Measurements from ENCODE around the gene SPAG6. TPM values are rescaled to one million over a fixed set of nuclear protein-coding genes. Genes with fewer than 3 reads are reported as not detected.

Gene SPAG6
- total RNA-seq, 1 donor from 2014 or later = 0.46 TPM

DNA sequence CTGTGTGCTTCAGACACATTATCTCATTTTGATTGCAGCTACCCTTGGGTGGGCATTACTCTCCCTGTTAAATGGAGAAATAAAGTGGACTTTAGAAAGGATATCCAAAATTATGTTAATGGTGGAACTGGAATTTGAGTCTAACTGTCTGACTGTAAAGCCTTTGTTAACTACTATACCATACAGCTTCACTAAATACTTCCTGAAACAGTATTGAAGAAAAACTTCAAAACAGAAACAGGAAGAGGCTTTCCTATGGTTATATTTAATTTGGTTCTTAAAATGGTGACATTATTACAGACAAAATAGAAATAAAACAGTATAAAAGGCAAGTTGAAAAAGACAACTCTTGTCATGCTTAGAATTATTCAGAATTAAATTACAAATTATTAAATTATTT is 25.0 kb downstream of the SPAG6 start:
- TF ChIP-seq, protein P1, sequence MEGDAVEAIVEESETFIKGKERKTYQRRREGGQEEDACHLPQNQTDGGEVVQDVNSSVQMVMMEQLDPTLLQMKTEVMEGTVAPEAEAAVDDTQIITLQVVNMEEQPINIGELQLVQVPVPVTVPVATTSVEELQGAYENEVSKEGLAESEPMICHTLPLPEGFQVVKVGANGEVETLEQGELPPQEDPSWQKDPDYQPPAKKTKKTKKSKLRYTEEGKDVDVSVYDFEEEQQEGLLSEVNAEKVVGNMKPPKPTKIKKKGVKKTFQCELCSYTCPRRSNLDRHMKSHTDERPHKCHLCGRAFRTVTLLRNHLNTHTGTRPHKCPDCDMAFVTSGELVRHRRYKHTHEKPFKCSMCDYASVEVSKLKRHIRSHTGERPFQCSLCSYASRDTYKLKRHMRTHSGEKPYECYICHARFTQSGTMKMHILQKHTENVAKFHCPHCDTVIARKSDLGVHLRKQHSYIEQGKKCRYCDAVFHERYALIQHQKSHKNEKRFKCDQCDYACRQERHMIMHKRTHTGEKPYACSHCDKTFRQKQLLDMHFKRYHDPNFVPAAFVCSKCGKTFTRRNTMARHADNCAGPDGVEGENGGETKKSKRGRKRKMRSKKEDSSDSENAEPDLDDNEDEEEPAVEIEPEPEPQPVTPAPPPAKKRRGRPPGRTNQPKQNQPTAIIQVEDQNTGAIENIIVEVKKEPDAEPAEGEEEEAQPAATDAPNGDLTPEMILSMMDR (IDR thresholded peaks at IDR 0.05; ENCODE audit: unreplicated experiment) = no peak
- Mint-ChIP-seq H3K36me3 (ENCODE audit: low read depth, unreplicated experiment) (no peaks in the 10 kb centered on the region), H3K4me3 (ENCODE audit: unreplicated experiment) (no peak overlapping the region), H3K9me3 (ENCODE audit: unreplicated experiment) (no peaks in the 10 kb centered on the region), H3K4me1 (ENCODE audit: unreplicated experiment) (peaks cover 6% of the 10 kb centered on the region), H3K27me3 (ENCODE audit: unreplicated experiment) (no peaks in the 10 kb centered on the region), H3K27ac (ENCODE audit: unreplicated experiment) (no peak overlapping the region)
- DNase-seq (ENCODE audit: low spot score) = no peak

DNA sequence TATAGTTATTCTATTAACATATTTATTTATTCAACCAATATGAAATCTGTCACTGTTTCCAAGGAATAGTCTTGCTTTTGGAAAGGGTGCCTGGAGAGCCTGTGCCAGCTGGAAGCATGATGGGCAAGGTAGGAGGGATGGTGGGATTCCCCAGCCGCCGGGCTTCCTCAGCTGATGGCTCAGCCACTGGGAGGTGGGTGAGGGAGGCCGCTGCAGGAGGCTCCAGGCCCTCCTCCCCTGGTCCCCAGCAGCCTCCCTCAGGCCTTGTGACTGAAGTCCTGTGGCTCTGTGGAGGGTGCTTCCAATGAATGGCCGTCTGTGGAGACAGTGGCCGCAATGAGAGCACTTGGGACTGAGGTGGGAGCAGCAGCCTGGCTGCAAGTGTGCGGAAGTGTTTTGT is 27.0 kb downstream of the SPAG6 start:
- no peak for DNase-seq (ENCODE audit: low spot score)
- Mint-ChIP-seq H3K27ac (ENCODE audit: unreplicated experiment) (no peak overlapping the region), H3K9me3 (ENCODE audit: unreplicated experiment) (no peaks in the 10 kb centered on the region), H3K4me3 (ENCODE audit: unreplicated experiment) (no peak overlapping the region), H3K36me3 (ENCODE audit: low read depth, unreplicated experiment) (no peaks in the 10 kb centered on the region), H3K27me3 (ENCODE audit: unreplicated experiment) (no peaks in the 10 kb centered on the region), H3K4me1 (ENCODE audit: unreplicated experiment) (peaks cover 6% of the 10 kb centered on the region)
- TF ChIP-seq, protein P1 (IDR thresholded peaks at IDR 0.05; ENCODE audit: unreplicated experiment) = no peak

DNA sequence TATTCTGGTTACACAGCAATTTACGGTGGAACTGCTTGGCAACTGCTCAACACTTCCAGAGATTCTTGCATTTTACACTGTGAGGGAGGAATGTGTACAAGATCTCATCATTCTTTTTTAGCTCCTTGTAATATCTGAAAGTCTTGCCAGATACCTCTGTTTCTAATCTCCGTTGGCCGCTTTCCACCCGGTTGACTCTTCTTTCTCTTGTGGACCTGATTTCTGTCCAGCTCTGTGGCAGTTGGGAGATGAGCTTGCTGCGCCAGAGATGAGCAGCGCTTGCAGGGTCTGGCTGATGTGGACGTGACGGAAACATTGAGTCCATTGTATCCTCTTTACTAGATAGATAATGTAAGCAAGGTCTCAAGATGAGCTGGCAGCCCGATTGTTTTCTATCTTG is 27.6 kb downstream of the SPAG6 start:
- Mint-ChIP-seq H3K4me3 (ENCODE audit: unreplicated experiment) (no peak overlapping the region), H3K9me3 (ENCODE audit: unreplicated experiment) (no peaks in the 10 kb centered on the region), H3K4me1 (ENCODE audit: unreplicated experiment) (peaks cover 6% of the 10 kb centered on the region), H3K27ac (ENCODE audit: unreplicated experiment) (no peak overlapping the region), H3K36me3 (ENCODE audit: low read depth, unreplicated experiment) (no peaks in the 10 kb centered on the region), H3K27me3 (ENCODE audit: unreplicated experiment) (no peaks in the 10 kb centered on the region)
- no peak for DNase-seq (ENCODE audit: low spot score)
- TF ChIP-seq, protein P1 (IDR thresholded peaks at IDR 0.05; ENCODE audit: unreplicated experiment) = no peak

DNA sequence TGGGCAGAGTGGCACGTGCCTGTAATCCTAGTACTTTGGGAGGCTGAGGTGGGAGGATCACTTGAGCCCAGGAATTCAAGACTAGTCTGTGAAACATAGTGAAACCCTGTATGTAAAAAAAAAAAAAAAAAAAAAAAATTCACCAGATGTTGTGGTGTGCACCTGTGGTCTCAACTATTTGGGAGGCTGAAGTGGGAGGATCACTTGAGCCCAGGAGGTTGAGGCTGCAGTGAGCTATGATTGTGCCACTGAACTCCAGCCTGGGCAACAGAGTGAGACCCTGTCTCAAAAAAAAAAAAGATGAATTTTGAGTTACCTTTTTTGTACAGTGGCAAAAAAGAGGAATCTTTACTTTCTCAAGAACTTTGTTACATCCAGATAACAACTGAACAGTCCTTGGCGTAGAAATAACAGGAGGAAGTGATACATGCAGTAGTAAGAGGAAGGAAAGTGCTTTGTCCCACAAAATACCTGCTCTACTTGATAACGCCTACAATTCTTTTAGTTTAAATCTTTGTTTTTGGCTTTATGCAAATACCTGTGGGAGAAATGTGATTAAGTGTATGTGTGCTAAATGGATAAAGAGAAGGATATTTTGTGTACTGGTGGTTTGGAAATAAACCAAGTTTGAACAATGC is 29.3 kb downstream of the SPAG6 start:
- no peaks in the 10 kb centered on the region for H3K9me3 Mint-ChIP-seq (ENCODE audit: unreplicated experiment)
- no peak overlapping the region for H3K4me3 Mint-ChIP-seq (ENCODE audit: unreplicated experiment)
- no peaks in the 10 kb centered on the region for H3K27me3 Mint-ChIP-seq (ENCODE audit: unreplicated experiment)
- TF ChIP-seq, protein P1 (IDR thresholded peaks at IDR 0.05; ENCODE audit: unreplicated experiment) = no peak
- peaks cover 15% of the 10 kb centered on the region for H3K4me1 Mint-ChIP-seq (ENCODE audit: unreplicated experiment)
- DNase-seq (ENCODE audit: low spot score) = no peak
- H3K36me3 Mint-ChIP-seq (ENCODE audit: low read depth, unreplicated experiment) = no peaks in the 10 kb centered on the region
- no peak overlapping the region for H3K27ac Mint-ChIP-seq (ENCODE audit: unreplicated experiment)

DNA sequence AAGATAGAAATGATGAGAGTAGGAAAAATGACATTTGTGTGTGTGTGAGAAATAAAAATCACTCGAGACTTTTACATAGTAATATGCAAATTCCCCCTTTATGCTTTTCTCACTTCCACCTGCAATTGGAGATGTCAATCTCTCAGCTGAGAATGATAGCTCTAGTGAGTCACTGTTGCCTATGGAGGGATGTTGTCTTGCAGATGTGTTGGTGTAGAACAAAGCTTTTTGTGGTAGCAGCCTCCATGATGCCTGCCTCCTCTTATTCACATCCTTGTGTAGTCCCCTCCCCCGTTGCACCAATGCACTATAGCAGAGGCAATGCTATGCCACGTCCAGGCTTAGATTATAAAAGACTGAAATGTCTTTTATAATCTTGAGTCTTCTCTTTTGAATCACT is 33.8 kb downstream of the SPAG6 start:
- TF ChIP-seq, protein P1 (IDR thresholded peaks at IDR 0.05; ENCODE audit: unreplicated experiment) = no peak
- H3K4me1 Mint-ChIP-seq (ENCODE audit: unreplicated experiment) = peaks cover 15% of the 10 kb centered on the region
- no peaks in the 10 kb centered on the region for H3K9me3 Mint-ChIP-seq (ENCODE audit: unreplicated experiment)
- no peak overlapping the region for H3K4me3 Mint-ChIP-seq (ENCODE audit: unreplicated experiment)
- peaks cover 1% of the 10 kb centered on the region for H3K27me3 Mint-ChIP-seq (ENCODE audit: unreplicated experiment)
- H3K27ac Mint-ChIP-seq (ENCODE audit: unreplicated experiment) = no peak overlapping the region
- DNase-seq (ENCODE audit: low spot score) = no peak
- no peaks in the 10 kb centered on the region for H3K36me3 Mint-ChIP-seq (ENCODE audit: low read depth, unreplicated experiment)

Data from endothelial cell (in vitro differentiated cells).